ENCODE data around the gene FAM3B. TPM values are rescaled to one million over a fixed set of nuclear protein-coding genes. Genes with fewer than 3 reads are reported as not detected.

Gene FAM3B
- total and polyA plus RNA-seq, 5 donors, result 0.29 to 0.79 (median 0.58) TPM; not detected in 1

- Histone ChIP-seq H3K9me3 (ENCODE audit: control insufficient read depth, low read length) (no peaks in the 10 kb centered on the region), H3K27ac (ENCODE audit: low read length) (no peak overlapping the region), H3K4me1 (ENCODE audit: control insufficient read depth, insufficient read depth, low read length) (no peaks in the 10 kb centered on the region), H3K4me3 (ENCODE audit: low read length) (no peak overlapping the region), H3K27me3 (ENCODE audit: control insufficient read depth, insufficient read depth) (no peaks in the 10 kb centered on the region)
- ATAC-seq (no peak), DNase-seq (peak in 1 of 3 donors; percentile 40)
- intact Hi-C loops (cut with DNase I), result no loop called here
- WGBS, result 74% methylated on average over 4 of the region's 4 CpGs
These were observed 56.7 kb downstream of the FAM3B start for GRCh38 chr21:41373253-41373652.

- no peak for ATAC-seq
- peak in 1 of 3 donors; percentile 32 for DNase-seq
- Histone ChIP-seq H3K4me1 (ENCODE audit: control insufficient read depth, insufficient read depth, low read length) (no peaks in the 10 kb centered on the region), H3K27ac (ENCODE audit: low read length) (no peak overlapping the region), H3K4me3 (ENCODE audit: low read length) (no peak overlapping the region), H3K9me3 (ENCODE audit: control insufficient read depth, low read length) (no peaks in the 10 kb centered on the region), H3K27me3 (ENCODE audit: control insufficient read depth, insufficient read depth) (no peaks in the 10 kb centered on the region)
- intact Hi-C loops (cut with DNase I), result no loop called here
- 94% methylated on average over 8 of the region's 8 CpGs for WGBS
These were observed 57.2 kb downstream of the FAM3B start for GRCh38 chr21:41373763-41374162.

- Histone ChIP-seq H3K4me3 (ENCODE audit: low read length) (no peak overlapping the region), H3K9me3 (ENCODE audit: control insufficient read depth, low read length) (no peaks in the 10 kb centered on the region), H3K4me1 (ENCODE audit: control insufficient read depth, insufficient read depth, low read length) (no peaks in the 10 kb centered on the region), H3K27ac (ENCODE audit: low read length) (no peak overlapping the region), H3K27me3 (ENCODE audit: control insufficient read depth, insufficient read depth) (no peaks in the 10 kb centered on the region)
- ATAC-seq, result no peak
- intact Hi-C loops (cut with DNase I), result no loop called here
- peak in 1 of 3 donors; percentile 20 for DNase-seq
- WGBS, result 93% methylated on average over 14 of the region's 14 CpGs
These were observed 57.6 kb downstream of the FAM3B start for GRCh38 chr21:41374177-41374712.

GRCh38 chr21:41374867-41375533 lies 58.4 kb downstream of the FAM3B start:
- intact Hi-C loops (cut with DNase I), result no loop called here
- DNase-seq, result peak in 1 of 3 donors; percentile 3
- H3K4me3 ChIP-seq (ENCODE audit: low read length), result no peak overlapping the region
- no peak overlapping the region for H3K27ac ChIP-seq (ENCODE audit: low read length)
- H3K9me3 ChIP-seq (ENCODE audit: control insufficient read depth, low read length), result no peaks in the 10 kb centered on the region
- H3K4me1 ChIP-seq (ENCODE audit: control insufficient read depth, insufficient read depth, low read length), result no peaks in the 10 kb centered on the region
- 89% methylated on average over 5 of the region's 5 CpGs for WGBS
- ATAC-seq, result no peak
- H3K27me3 ChIP-seq (ENCODE audit: control insufficient read depth, insufficient read depth), result no peaks in the 10 kb centered on the region

- ATAC-seq (no peak), DNase-seq (no peak)
- intact Hi-C loops (cut with DNase I), result no loop called here
- Histone ChIP-seq H3K4me1 (ENCODE audit: control insufficient read depth, insufficient read depth, low read length) (no peaks in the 10 kb centered on the region), H3K27ac (ENCODE audit: low read length) (no peak overlapping the region), H3K27me3 (ENCODE audit: control insufficient read depth, insufficient read depth) (no peaks in the 10 kb centered on the region), H3K9me3 (ENCODE audit: control insufficient read depth, low read length) (no peaks in the 10 kb centered on the region), H3K4me3 (ENCODE audit: low read length) (no peak overlapping the region)
- 83% methylated on average over 5 of the region's 5 CpGs for WGBS
These were observed 59.3 kb downstream of the FAM3B start for GRCh38 chr21:41375875-41376274.

- Histone ChIP-seq H3K27me3 (ENCODE audit: control insufficient read depth, insufficient read depth) (no peaks in the 10 kb centered on the region), H3K4me1 (ENCODE audit: control insufficient read depth, insufficient read depth, low read length) (no peaks in the 10 kb centered on the region), H3K27ac (ENCODE audit: low read length) (no peak overlapping the region), H3K9me3 (ENCODE audit: control insufficient read depth, low read length) (no peaks in the 10 kb centered on the region), H3K4me3 (ENCODE audit: low read length) (no peak overlapping the region)
- intact Hi-C loops (cut with DNase I), result no loop called here
- ATAC-seq, result no peak
- DNase-seq, result peak in 1 of 3 donors; percentile 34
- 88% methylated on average over 16 of the region's 16 CpGs for WGBS
These were observed 61.1 kb downstream of the FAM3B start for GRCh38 chr21:41377715-41378114.

- DNase-seq (no peak), ATAC-seq (no peak)
- no peaks in the 10 kb centered on the region for H3K4me1 ChIP-seq (ENCODE audit: control insufficient read depth, insufficient read depth, low read length)
- no peaks in the 10 kb centered on the region for H3K27me3 ChIP-seq (ENCODE audit: control insufficient read depth, insufficient read depth)
- H3K9me3 ChIP-seq (ENCODE audit: control insufficient read depth, low read length), result no peaks in the 10 kb centered on the region
- 80% methylated on average over 8 of the region's 8 CpGs for WGBS
- intact Hi-C loops (cut with DNase I), result no loop called here
- H3K4me3 ChIP-seq (ENCODE audit: low read length), result no peak overlapping the region
- H3K27ac ChIP-seq (ENCODE audit: low read length), result no peak overlapping the region
These were observed 62.2 kb downstream of the FAM3B start for GRCh38 chr21:41378849-41379248.

GRCh38 chr21:41379901-41380300 lies 63.3 kb downstream of the FAM3B start:
- no peaks in the 10 kb centered on the region for H3K9me3 ChIP-seq (ENCODE audit: control insufficient read depth, low read length)
- H3K4me1 ChIP-seq (ENCODE audit: control insufficient read depth, insufficient read depth, low read length), result no peaks in the 10 kb centered on the region
- no peak overlapping the region for H3K4me3 ChIP-seq (ENCODE audit: low read length)
- no peak for DNase-seq
- ATAC-seq, result no peak
- no peak overlapping the region for H3K27ac ChIP-seq (ENCODE audit: low read length)
- WGBS, result 91% methylated on average over 12 of the region's 12 CpGs
- no peaks in the 10 kb centered on the region for H3K27me3 ChIP-seq (ENCODE audit: control insufficient read depth, insufficient read depth)
- intact Hi-C loops (cut with DNase I), result no loop called here

- ATAC-seq, result no peak
- intact Hi-C loops (cut with DNase I), result no loop called here
- H3K9me3 ChIP-seq (ENCODE audit: control insufficient read depth, low read length), result no peaks in the 10 kb centered on the region
These were observed 65.1 kb downstream of the FAM3B start for GRCh38 chr21:41381731-41382130.

GRCh38 chr21:41387042-41387819 lies 70.6 kb downstream of the FAM3B start:
- DNase-seq, result no peak
- H3K27me3 ChIP-seq (ENCODE audit: control insufficient read depth, insufficient read depth), result no peaks in the 10 kb centered on the region
- no peak for ATAC-seq
- no peaks in the 10 kb centered on the region for H3K4me1 ChIP-seq (ENCODE audit: control insufficient read depth, insufficient read depth, low read length)
- 80% methylated on average over 14 of the region's 14 CpGs for WGBS
- no peak overlapping the region for H3K27ac ChIP-seq (ENCODE audit: low read length)
- intact Hi-C loops (cut with DNase I), result no loop called here
- no peaks in the 10 kb centered on the region for H3K9me3 ChIP-seq (ENCODE audit: control insufficient read depth, low read length)
- H3K4me3 ChIP-seq (ENCODE audit: low read length), result no peak overlapping the region

More at GRCh38 chr21:41381731-41382130, 65.1 kb downstream of the FAM3B start:
- no peaks in the 10 kb centered on the region for H3K4me1 ChIP-seq (ENCODE audit: control insufficient read depth, insufficient read depth, low read length)
- H3K4me3 ChIP-seq (ENCODE audit: low read length), result no peak overlapping the region
- DNase-seq, result no peak
- H3K27ac ChIP-seq (ENCODE audit: low read length), result no peak overlapping the region
- no peaks in the 10 kb centered on the region for H3K27me3 ChIP-seq (ENCODE audit: control insufficient read depth, insufficient read depth)

GRCh38 chr21:41387824-41388223 lies 71.2 kb downstream of the FAM3B start:
- DNase-seq (no peak), ATAC-seq (peak in 1 of 2 donors; percentile 23)
- no peaks in the 10 kb centered on the region for H3K9me3 ChIP-seq (ENCODE audit: control insufficient read depth, low read length)
- no peaks in the 10 kb centered on the region for H3K27me3 ChIP-seq (ENCODE audit: control insufficient read depth, insufficient read depth)
- H3K27ac ChIP-seq (ENCODE audit: low read length), result no peak overlapping the region
- H3K4me1 ChIP-seq (ENCODE audit: control insufficient read depth, insufficient read depth, low read length), result no peaks in the 10 kb centered on the region
- no peak overlapping the region for H3K4me3 ChIP-seq (ENCODE audit: low read length)
- 90% methylated on average over 8 of the region's 8 CpGs for WGBS
- intact Hi-C loops (cut with DNase I), result no loop called here
